GM18526 (cell line): Measurements from ENCODE around the gene ITPK1.

ENCODE experiments used
- POLR2A ChIP-seq: IDR thresholded peaks from 3 replicates; pipeline ENCODE4 v1.6.1; 2011; ENCODE audit not compliant: insufficient read length; ENCODE audit errors: extremely low read depth

Gene ITPK1

GRCh38 chr14:93133464-93133863 is 17.7 kb upstream of the ITPK1 start:
- no peak for TF ChIP-seq POLR2A

DNA sequence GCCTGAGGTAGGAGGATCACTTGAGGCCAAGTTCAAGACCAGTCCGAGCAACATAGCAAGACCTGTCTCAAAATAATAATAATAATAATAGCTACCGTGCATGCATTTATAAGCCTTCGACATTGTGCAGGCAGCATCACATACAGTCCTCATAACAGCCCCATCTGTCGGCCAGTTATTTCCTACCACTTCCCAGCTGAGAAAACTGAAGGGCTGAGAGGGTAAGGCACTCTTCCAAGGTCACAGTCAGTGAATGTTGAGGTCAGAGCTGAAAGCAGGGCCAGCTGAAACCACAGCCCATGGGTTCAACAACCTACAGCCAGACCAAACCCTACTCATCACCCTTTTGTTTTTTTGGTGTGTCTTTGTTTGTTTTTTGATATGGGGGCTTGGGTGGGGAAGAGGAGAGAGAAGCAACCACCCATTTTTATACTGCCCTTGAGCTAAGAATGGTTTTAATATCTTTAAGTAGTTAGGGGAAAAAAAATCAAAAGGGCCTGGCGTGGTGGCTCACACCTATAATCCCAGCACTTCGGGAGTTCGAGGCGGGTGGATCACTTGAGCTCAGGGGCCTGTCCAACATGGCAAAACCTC is 16.8 kb upstream of the ITPK1 start:
- no peak for TF ChIP-seq POLR2A

GRCh38 chr14:93128725-93129459 is 13.2 kb upstream of the ITPK1 start:
- TF ChIP-seq POLR2A: no peak

DNA sequence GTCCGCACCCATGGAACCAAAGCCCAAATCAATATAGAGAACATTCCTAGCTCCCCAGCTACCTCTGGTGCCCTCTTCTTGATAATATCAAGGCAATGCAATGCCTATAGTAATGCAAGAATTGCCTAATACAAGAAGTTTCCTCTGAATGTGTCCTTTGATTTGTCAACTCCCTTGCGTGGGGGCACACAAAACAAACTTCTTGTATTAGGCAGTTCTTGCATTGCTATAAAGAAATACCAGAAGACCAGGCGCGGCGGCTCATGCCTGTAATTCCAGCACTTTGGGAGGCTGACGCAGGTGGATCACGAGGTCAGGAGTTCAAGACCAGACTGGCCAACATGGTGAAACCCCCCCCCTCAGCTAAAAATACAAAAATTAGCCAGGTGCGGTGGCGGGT is 10.4 kb upstream of the ITPK1 start:
- TF ChIP-seq POLR2A: no peak

GRCh38 chr14:93122826-93123225 is 7.1 kb upstream of the ITPK1 start:
- TF ChIP-seq POLR2A: no peak

- no peak for TF ChIP-seq POLR2A
Measured at GRCh38 chr14:93121030-93121834, 5.5 kb upstream of the ITPK1 start.

GRCh38 chr14:93120517-93120916 is 4.8 kb upstream of the ITPK1 start:
- no peak for TF ChIP-seq POLR2A

- no peak for TF ChIP-seq POLR2A
Measured at GRCh38 chr14:93116676-93117200, 1.0 kb upstream of the ITPK1 start.

DNA sequence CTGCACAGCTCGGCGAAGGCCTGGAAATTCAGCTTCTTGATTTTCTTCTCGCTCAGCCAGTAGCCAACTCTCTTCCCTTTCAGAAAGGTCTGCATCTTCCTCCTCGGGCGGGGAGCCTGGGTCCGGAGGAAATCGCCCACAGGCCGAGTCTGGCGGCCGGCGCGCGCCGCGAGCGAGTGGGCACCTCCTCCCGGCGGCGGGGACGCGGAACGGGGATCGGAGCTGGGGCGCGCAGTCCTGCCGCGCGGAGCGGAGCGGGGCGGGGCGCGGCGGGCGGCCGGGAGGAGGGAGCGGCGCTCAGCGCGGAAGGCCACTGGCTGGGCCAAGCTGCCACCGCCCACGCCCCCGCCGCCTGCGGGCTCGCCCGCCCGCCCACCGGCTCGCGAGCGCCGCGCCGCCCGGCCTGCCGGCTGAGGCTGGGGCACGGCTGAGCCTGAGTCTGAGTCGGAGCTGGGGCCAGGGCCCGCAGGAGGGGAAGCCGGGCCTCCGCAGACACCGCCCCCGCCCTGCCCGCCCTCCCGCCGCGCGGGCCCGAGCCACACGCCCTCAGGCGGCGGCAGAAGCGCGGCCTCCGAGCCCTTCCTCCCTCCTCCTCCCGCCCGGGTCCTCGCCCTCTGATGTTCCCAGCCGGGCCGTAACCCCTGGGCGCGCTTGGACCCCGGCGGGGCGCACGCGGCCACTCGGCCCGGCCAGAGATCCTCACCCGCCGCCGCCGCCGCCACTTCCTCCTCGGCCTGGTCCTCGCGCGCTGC is 480 bp downstream of the ITPK1 start:
- TF ChIP-seq POLR2A: peak; percentile 55

GRCh38 chr14:93114713-93115068 is 1.0 kb downstream of the ITPK1 start:
- no peak for TF ChIP-seq POLR2A

DNA sequence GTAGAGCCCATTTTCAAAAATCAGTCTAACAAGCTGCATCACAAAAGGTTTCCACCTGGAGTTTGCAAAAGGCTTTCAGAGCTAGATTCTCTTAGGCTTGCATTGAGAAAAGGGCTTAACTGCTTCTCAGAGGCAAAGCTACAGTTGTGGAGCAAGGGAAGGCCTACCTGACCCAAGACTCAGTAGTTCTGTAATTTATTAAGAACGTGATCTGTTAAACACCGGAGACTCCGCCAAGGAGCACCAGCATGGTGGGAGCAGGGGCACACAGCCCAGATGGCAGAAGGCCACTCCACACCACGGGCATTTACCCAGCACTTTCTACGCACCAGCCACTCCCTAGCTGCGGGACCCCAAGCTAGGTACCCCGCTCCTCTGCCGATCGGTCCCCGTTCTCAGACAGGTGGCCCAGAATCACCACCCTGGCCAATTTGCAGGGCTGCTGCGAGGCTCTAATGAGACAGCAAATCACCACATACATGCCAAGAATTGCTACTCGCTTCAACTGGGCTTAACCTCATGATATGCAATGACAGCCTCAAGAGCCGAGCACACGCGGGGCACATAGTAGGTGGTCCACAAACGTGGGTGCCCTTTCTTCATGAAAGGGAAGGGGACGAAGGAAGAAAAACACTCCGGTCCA is 1.5 kb downstream of the ITPK1 start:
- TF ChIP-seq POLR2A: no peak

GRCh38 chr14:93113678-93114067 is 2.1 kb downstream of the ITPK1 start:
- no peak for TF ChIP-seq POLR2A

- TF ChIP-seq POLR2A: no peak
Measured at GRCh38 chr14:93112891-93113677, 2.6 kb downstream of the ITPK1 start.

- TF ChIP-seq POLR2A: no peak
Measured at GRCh38 chr14:93110856-93111419, 4.8 kb downstream of the ITPK1 start.
